GM12892 (cell line): Measurements from ENCODE around the gene SETMAR.

Source experiments
- POLR2A ChIP-seq: IDR thresholded peaks from 2 replicates; pipeline ENCODE4 v1.6.1; 2011; ENCODE audit warnings: low read depth, low read length, control low read depth
- POLR2AphosphoS5 ChIP-seq: IDR thresholded peaks from 2 replicates; pipeline ENCODE4 v1.6.1; 2011; ENCODE audit warnings: low read depth, low read length, control low read depth
- TAF1 ChIP-seq: IDR thresholded peaks from 2 replicates; pipeline ENCODE4 v1.6.1; 2011; ENCODE audit warnings: low read depth, mild to moderate bottlenecking, control low read depth, low read length, borderline replicate concordance

DNA sequence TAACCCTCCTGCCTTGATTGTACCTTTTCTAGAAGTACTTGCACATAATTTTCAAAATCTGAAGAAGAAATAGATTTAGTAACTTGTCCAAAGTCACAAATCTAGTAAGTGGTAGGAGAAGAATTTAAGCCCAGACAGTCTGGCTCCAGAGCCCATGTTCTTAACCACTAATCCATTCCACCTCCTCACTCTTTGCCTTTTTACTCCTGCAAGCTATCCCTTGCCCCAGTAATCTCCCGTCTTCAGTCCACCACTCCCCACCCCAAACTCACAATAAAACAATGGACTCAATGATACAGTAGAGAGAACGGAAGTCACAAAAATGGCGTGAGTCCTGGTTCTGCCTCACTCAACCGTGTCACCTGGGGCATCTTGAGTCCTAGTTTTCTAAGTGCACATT is 48.7 kb downstream of the SETMAR start:
- TF ChIP-seq POLR2AphosphoS5 (no peak), POLR2A (no peak), TAF1 (no peak)
